CD4-positive, alpha-beta T cell (primary cell): ENCODE measurements around the gene ANKRD28. TPM values are rescaled to one million over a fixed set of nuclear protein-coding genes. Genes with fewer than 3 reads are reported as not detected.

Experiments
- ATAC-seq: fragments of 200-7000 bp; cut with Tn5 transposase; one replicate; pipeline ENCODE4 v1.10.0; 2022; ENCODE audit warnings: mild to moderate bottlenecking; ENCODE audit not compliant: poor library complexity
- CTCF ChIA-PET: fragments of 350-600 bp; sonication (Branson Sonifier 250); formaldehyde crosslinking; loops from one replicate; lab custom pipeline; 2021; ENCODE audit warnings: antibody characterized with exemption, inconsistent platforms; lab: Charles Lee
- POLR2A ChIA-PET: fragments of 350-600 bp; sonication (Branson Sonifier 250); formaldehyde crosslinking; loops from one replicate; lab custom pipeline; 2021; ENCODE audit warnings: antibody characterized with exemption, inconsistent platforms; lab: Charles Lee
- DNase-seq, 14 experiments: peaks; one replicate each; pipeline ENCODE4 v3.0.0-alpha.2; 2013 to 2020; ENCODE audit warnings: mixed read lengths in 2 of 14
- H3K27ac ChIP-seq, 2 donors: one replicate each; pipeline versions ENCODE4 v1.5.1 to v1.7.0; 2013; ENCODE audit warnings: low read length in 2 of 2, low read depth in 1 of 2, mild to moderate bottlenecking in 1 of 2
- H3K27me3 ChIP-seq, 2 experiments: 1 replicate in 1 of 2; 2 replicates in 1 of 2; pipeline versions ENCODE4 v1.6.1 to v1.7.0; 2013; ENCODE audit warnings: low read length in 2 of 2, control low read depth in 1 of 2, mild to moderate bottlenecking in 1 of 2, moderate library complexity in 1 of 2; ENCODE audit not compliant: insufficient read depth in 2 of 2, control insufficient read depth in 1 of 2
- H3K36me3 ChIP-seq: one replicate; pipeline ENCODE4 v1.6.1; 2013; ENCODE audit warnings: low read length, control low read depth; ENCODE audit not compliant: insufficient read depth
- H3K4me1 ChIP-seq: one replicate; pipeline ENCODE4 v1.6.1; 2013; ENCODE audit warnings: low read length, control low read depth; ENCODE audit not compliant: insufficient read depth
- H3K4me3 ChIP-seq: one replicate; pipeline ENCODE4 v1.5.1; 2013; ENCODE audit warnings: mild to moderate bottlenecking, low read length, moderate library complexity
- H3K9me3 ChIP-seq, 2 experiments: 1 replicate in 1 of 2; 2 replicates in 1 of 2; pipeline versions ENCODE4 v1.6.1 to v1.7.0; 2013; ENCODE audit warnings: low read length in 2 of 2, mild to moderate bottlenecking in 2 of 2, control low read depth in 1 of 2, moderate library complexity in 1 of 2; ENCODE audit not compliant: control insufficient read depth in 1 of 2, insufficient read depth in 1 of 2
- H3K27ac Mint-ChIP-seq: one replicate; pipeline ENCODE4 v1.8.0; 2020; ENCODE audit warnings: mixed read lengths
- H3K27me3 Mint-ChIP-seq: one replicate; pipeline ENCODE4 v1.8.0; 2021; ENCODE audit warnings: mixed read lengths
- H3K36me3 Mint-ChIP-seq: one replicate; pipeline ENCODE4 v1.8.0; 2021; ENCODE audit warnings: low read depth, mixed read lengths
- H3K4me1 Mint-ChIP-seq: one replicate; pipeline ENCODE4 v1.8.0; 2021; ENCODE audit warnings: low read depth, mixed read lengths
- H3K4me3 Mint-ChIP-seq: one replicate; pipeline ENCODE4 v1.8.0; 2020; ENCODE audit warnings: mild to moderate bottlenecking, mixed read lengths
- H3K9me3 Mint-ChIP-seq: one replicate; pipeline ENCODE4 v1.8.0; 2020; ENCODE audit warnings: mixed read lengths
- CTCF ChIP-seq: fragments of 200-600 bp; IDR thresholded peaks from one replicate; pipeline ENCODE4 v1.8.0; 2022; ENCODE audit warnings: antibody characterized with exemption, mild to moderate bottlenecking
- intact Hi-C, 2 experiments: fragments of 100-400 bp; cut with DNase I in 1 of 2; cut with micrococcal nuclease in 1 of 2; formaldehyde crosslinking; loops; one replicate each; pipeline versions ENCODE4 v1.15.1 to v1.9.0; 2023 to 2025; cut with DNase I, micrococcal nuclease
- total RNA-seq, 174 experiments: library from RNA in 2 of 174; stranded (reverse) in 2 of 174; gene quantifications; one replicate each; pipeline ENCODE4 v1.2.3 and lab custom pipeline; 2021 to 2026

The ANKRD28 gene
- total RNA-seq, 2 experiments from 2014 or later = 36.6 to 43.1 TPM

DNA sequence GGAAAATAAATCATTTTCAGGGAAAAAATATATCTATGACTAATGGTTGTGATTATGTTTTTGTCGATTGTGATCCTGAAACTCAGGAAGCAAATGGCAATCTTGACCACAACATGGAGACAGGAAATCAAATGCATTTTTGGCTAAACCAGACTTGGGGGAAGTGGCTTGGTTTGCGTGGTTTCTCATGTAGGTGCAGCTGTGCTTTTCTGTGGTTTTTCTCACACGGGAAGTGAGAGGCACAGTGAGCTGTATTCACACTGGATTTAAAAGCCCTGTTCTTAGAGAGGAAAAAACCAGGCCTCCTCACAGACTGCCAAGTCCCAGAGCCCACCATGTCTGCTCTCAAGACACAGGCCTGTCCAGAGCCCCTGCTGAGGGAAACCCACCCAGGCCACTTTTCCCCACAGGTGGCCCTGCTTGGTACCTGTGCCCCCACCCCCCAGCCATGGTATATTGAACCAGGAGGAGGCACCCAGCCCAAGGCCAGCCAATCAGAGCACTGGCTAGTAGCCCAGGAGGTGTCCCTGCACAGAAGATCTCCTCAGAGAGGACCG is 150.1 kb downstream of the ANKRD28 start:
- ChIA-PET POLR2A (interaction anchor here (0.7 to 2.4 kb wide), 7 partner anchors 10 to 46 kb away, joined by 3 to 8 read pairs (median 3); partner anchors contain the start of genes BTD and HACL1), CTCF (no interaction called here)
- Histone ChIP-seq H3K27ac (no peak overlapping the region), H3K36me3 (no peaks in the 10 kb centered on the region), H3K27me3 (no peaks in the 10 kb centered on the region), H3K9me3 (no peaks in the 10 kb centered on the region), H3K4me1 (peaks cover 49% of the 10 kb centered on the region), H3K4me3 (peak overlapping the region; percentile 11)
- Mint-ChIP-seq H3K36me3 (peaks cover 25% of the 10 kb centered on the region), H3K4me3 (peak overlapping the region; percentile 74), H3K4me1 (peaks cover 56% of the 10 kb centered on the region), H3K27me3 (no peaks in the 10 kb centered on the region), H3K27ac (peak overlapping the region; percentile 50), H3K9me3 (no peaks in the 10 kb centered on the region)
- DNase-seq (peak in 13 of 14 experiments; percentile 24 to 82 (median 40)), ATAC-seq (peak; percentile 93)
- TF ChIP-seq CTCF = no peak
- intact Hi-C loops = loop anchor here in 1 of 2 experiments (1.0 kb wide), 2 partner anchors 17 to 46 kb away; partner anchors contain the start of genes BTD and HACL1

DNA sequence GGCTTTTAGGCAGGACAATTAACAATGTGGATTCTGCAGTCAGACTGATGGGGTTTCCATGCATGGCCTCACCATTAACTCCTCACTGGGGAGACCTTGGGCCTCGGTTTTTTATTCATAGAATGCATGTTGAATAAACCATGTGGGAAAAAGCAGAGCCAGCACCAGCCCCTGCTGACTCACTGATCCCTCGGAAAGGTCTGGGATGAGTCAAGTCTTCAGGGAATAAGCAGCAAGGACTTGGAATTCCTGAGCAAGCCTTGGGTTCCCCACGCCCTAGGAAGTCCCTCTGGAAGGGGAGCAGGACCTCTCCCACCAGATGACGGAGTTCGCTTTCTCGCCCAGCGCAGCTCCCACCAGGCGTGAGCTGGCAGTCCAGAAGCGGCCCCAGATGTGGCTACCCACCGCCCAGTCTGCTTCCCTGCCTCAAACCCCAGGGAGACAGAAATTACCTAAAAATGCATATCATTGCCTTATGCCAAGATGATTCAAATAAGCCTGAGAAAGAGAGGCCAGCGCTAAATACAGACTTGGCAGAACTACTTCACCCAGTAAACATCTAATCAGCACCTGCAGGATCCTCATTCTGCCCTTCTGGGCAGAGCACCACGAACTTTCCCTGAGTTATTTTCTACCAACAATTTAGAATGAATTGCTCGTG is 150.8 kb downstream of the ANKRD28 start:
- H3K36me3 Mint-ChIP-seq = peaks cover 29% of the 10 kb centered on the region
- peaks cover 56% of the 10 kb centered on the region for H3K4me1 Mint-ChIP-seq
- Histone ChIP-seq H3K4me3 (peak overlapping the region; percentile 11), H3K27me3 (no peaks in the 10 kb centered on the region), H3K9me3 (no peaks in the 10 kb centered on the region), H3K4me1 (peaks cover 49% of the 10 kb centered on the region), H3K27ac (no peak overlapping the region), H3K36me3 (no peaks in the 10 kb centered on the region)
- POLR2A ChIA-PET = interaction anchor here (0.9 to 2.4 kb wide), 7 partner anchors 10 to 45 kb away, joined by 3 to 8 read pairs (median 3); partner anchors contain the start of genes BTD and HACL1
- H3K4me3 Mint-ChIP-seq = peak overlapping the region; percentile 74
- no peak for TF ChIP-seq CTCF
- DNase-seq (no peak), ATAC-seq (no peak)
- intact Hi-C loops = loop anchor here in 1 of 2 experiments (1.0 kb wide), 2 partner anchors 17 to 46 kb away; partner anchors contain the start of genes BTD and HACL1
- CTCF ChIA-PET = no interaction called here
- H3K27ac Mint-ChIP-seq = peak overlapping the region; percentile 50
- no peaks in the 10 kb centered on the region for H3K9me3 Mint-ChIP-seq
- H3K27me3 Mint-ChIP-seq = no peaks in the 10 kb centered on the region

DNA sequence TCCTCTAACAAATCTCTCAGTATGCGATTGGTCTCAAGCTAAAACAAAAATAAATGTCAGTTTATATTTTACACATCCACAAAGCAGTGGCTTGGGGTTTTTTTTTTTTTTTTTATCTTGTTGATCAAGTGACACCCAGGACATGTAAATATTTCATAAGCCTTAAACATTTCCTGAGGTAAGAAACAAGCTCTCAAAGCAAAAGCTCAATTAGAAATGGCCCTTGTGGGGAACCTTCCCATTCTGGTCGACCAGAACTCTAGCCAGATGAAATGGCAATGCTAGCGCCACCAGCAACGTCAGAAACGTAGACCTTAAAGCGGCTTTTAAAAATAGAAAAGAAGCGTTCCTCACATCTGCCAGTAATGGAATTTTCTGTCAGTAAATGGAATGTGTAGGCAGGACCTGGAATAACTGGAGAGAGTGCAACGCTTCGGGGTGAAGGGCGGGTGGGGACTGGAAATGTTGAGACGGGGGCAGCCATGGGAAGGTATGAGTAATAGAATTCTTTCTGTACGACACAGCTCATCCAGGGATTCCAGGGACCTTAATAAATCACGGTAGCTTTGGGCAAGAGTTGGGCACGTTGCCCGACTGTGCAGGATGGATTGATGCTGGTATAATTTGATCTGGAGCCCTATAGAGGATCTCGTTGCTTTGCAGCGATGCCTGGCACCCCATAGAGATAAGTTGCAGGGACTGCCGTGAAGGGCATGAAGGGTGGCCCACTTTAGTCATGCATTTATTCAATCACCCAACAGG is 151.9 kb downstream of the ANKRD28 start:
- Histone ChIP-seq H3K4me3 (no peak overlapping the region), H3K27ac (no peak overlapping the region), H3K27me3 (no peaks in the 10 kb centered on the region), H3K4me1 (peaks cover 49% of the 10 kb centered on the region), H3K36me3 (no peaks in the 10 kb centered on the region), H3K9me3 (no peaks in the 10 kb centered on the region)
- no peak overlapping the region for H3K4me3 Mint-ChIP-seq
- intact Hi-C loops = no loop called here
- no peak overlapping the region for H3K27ac Mint-ChIP-seq
- H3K4me1 Mint-ChIP-seq = peaks cover 50% of the 10 kb centered on the region
- no peak for DNase-seq
- ChIA-PET POLR2A (interaction anchor here (0.6 to 1.5 kb wide), 3 partner anchors 10 to 142 kb away, joined by 3 to 5 read pairs (median 4); partner anchors contain the start of genes BTD and HACL1), CTCF (no interaction called here)
- H3K9me3 Mint-ChIP-seq = no peaks in the 10 kb centered on the region
- H3K36me3 Mint-ChIP-seq = peaks cover 36% of the 10 kb centered on the region
- TF ChIP-seq CTCF = no peak
- H3K27me3 Mint-ChIP-seq = no peaks in the 10 kb centered on the region
- ATAC-seq = no peak
